Suprapubic skin (tissue), 3 donors: ENCODE results near the gene FDX2.

ENCODE experiments used
- CTCF ChIP-seq, 2 donors: fragments of 200-600 bp in 1 of 2; fragments of 450-650 bp in 1 of 2; sonication (generic) in 1 of 2; IDR thresholded peaks; one replicate each; pipeline ENCODE4 v1.5.1; 2016 to 2019; ENCODE audit warnings: antibody characterized with exemption in 2 of 2, mild to moderate bottlenecking in 1 of 2, moderate library complexity in 1 of 2
- EP300 ChIP-seq: sonication (generic); formaldehyde crosslinking; IDR thresholded peaks from one replicate; pipeline ENCODE4 v1.6.1; 2017; ENCODE audit warnings: antibody characterized with exemption

GRCh38 chr19:10356431-10356830 is 40.6 kb upstream of the FDX2 start:
- no peak for TF ChIP-seq CTCF (IDR thresholded peaks at IDR 0.05)
- no peak for TF ChIP-seq EP300
